ENCODE results near the gene RALGAPB.

The RALGAPB gene

GRCh38 chr20:38551056-38551626, 78.5 kb downstream of the RALGAPB start:
- TF ChIP-seq, protein P1, sequence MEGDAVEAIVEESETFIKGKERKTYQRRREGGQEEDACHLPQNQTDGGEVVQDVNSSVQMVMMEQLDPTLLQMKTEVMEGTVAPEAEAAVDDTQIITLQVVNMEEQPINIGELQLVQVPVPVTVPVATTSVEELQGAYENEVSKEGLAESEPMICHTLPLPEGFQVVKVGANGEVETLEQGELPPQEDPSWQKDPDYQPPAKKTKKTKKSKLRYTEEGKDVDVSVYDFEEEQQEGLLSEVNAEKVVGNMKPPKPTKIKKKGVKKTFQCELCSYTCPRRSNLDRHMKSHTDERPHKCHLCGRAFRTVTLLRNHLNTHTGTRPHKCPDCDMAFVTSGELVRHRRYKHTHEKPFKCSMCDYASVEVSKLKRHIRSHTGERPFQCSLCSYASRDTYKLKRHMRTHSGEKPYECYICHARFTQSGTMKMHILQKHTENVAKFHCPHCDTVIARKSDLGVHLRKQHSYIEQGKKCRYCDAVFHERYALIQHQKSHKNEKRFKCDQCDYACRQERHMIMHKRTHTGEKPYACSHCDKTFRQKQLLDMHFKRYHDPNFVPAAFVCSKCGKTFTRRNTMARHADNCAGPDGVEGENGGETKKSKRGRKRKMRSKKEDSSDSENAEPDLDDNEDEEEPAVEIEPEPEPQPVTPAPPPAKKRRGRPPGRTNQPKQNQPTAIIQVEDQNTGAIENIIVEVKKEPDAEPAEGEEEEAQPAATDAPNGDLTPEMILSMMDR (conservative IDR thresholded peaks at IDR 0.05): no peak
- no peak overlapping the region for H3K27ac ChIP-seq

DNA sequence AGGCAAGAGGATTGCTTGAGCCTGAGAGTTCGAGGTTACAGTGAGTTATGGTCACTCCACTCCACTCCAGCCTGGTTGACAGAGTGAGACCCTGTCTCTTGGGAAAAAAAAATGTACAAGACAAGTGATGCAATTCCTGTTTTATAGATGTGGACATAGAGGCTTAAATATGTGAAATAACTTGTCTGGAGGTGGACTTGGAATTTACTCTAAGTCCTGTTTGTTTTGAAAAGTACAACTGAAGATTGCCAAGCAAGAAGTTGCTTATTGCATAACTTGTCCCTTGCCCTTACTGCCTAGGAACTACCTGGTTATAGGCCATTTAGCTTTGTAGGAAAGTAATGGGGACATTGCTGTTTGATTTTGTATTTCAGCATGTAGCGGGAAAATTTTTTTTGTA, 82.3 kb downstream of the RALGAPB start:
- H3K27ac ChIP-seq: no peak overlapping the region
- TF ChIP-seq, protein P1 (conservative IDR thresholded peaks at IDR 0.05): no peak

GRCh38 chr20:38555395-38555794, 82.8 kb downstream of the RALGAPB start:
- no peak overlapping the region for H3K27ac ChIP-seq
- TF ChIP-seq, protein P1 (conservative IDR thresholded peaks at IDR 0.05): no peak

- TF ChIP-seq, protein P1 (conservative IDR thresholded peaks at IDR 0.05): no peak
Measured at GRCh38 chr20:38557174-38557573, 84.5 kb downstream of the RALGAPB start.

GRCh38 chr20:38558596-38559360, 86.1 kb downstream of the RALGAPB start:
- TF ChIP-seq, protein P1 (conservative IDR thresholded peaks at IDR 0.05): no peak

More at GRCh38 chr20:38557174-38557573, 84.5 kb downstream of the RALGAPB start:
- no peak overlapping the region for H3K27ac ChIP-seq

DNA sequence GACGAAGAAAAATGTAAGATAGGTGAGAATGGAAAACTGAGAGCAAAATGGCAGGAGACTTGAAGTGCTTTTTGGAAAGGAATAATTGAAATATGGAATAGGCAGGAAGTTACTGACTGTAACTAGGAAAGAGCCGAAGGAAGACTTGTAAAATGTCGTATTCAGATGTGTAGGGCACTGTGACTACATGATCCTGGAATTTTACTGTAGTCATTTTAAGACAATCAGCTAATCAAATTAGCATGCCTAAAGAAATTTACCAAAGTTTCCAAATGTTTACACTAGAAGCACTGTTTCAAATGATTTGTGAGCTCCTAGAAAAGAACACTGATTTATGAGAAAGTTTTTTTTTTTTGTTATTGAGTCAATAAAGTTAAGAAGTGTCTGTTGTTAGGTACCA, 87.1 kb downstream of the RALGAPB start:
- TF ChIP-seq, protein P1 (conservative IDR thresholded peaks at IDR 0.05): no peak

More at GRCh38 chr20:38558596-38559360, 86.1 kb downstream of the RALGAPB start:
- H3K27ac ChIP-seq: no peak overlapping the region

GRCh38 chr20:38563802-38564431, 91.3 kb downstream of the RALGAPB start:
- H3K27ac ChIP-seq: no peak overlapping the region
- TF ChIP-seq, protein P1 (conservative IDR thresholded peaks at IDR 0.05): no peak

More for the DNA sequence above, 87.1 kb downstream of the RALGAPB start:
- H3K27ac ChIP-seq: no peak overlapping the region

Measured in VCaP (cell line).